ENCODE measurements around the gene SATL1.

GRCh38 chrX:85244450-85245211 lies 1.1 kb upstream of the SATL1 start:
- TF ChIP-seq CSDC2 (CRISPR knock-in tag; IDR thresholded peaks at IDR 0.05), result no peak
- TF ChIP-seq PATZ1 (CRISPR knock-in tag; IDR thresholded peaks at IDR 0.05; ENCODE audit: borderline replicate concordance), result no peak
- TF ChIP-seq TCF4 (CRISPR knock-in tag; IDR thresholded peaks at IDR 0.05; ENCODE audit: borderline replicate concordance), result no peak
